Measurements from ENCODE around the gene POLR3H. TPM values are rescaled to one million over a fixed set of nuclear protein-coding genes. Genes with fewer than 3 reads are reported as not detected.

POLR3H gene
- polyA plus RNA-seq, 12 donors, result 16.5 to 27.3 (median 20.3) TPM; not detected in 1

DNA sequence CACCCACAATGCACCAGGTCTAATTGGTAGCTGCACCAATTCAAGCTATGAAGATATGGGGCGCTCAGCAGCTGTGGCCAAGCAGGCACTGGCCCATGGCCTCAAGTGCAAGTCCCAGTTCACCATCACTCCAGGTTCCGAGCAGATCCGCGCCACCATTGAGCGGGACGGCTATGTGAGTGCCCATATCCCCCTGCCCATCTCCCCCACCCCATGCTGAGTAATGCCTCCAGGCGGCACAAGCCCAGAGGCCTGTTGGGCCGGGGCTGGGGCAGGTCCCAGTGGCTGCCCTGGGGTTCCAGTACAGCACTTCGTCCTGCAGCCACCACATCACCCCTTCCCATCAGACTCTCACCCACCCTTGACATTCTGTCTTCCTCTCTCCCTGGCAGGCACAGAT is 21.5 kb downstream of the POLR3H start:
- no peak for DNase-seq

DNA sequence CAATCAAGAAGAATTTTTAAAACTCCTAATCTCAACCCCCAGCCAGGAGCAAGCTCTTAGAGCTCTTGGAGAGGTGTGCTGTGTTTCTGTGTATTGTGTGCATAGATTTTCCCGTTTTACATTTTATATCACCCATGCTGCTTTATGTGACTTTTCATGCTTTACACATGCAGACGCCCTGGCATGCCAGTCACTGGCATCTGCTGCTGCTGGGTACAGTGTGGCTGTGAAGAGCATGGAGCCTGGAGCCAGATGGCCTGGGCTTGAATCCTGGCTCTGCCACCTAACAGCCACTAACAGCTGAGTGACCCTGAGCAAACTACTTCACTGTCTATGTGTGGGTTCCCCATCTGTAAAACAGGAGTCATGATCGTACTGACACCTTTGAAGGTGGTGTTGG is 23.1 kb downstream of the POLR3H start:
- no peak for DNase-seq

DNA sequence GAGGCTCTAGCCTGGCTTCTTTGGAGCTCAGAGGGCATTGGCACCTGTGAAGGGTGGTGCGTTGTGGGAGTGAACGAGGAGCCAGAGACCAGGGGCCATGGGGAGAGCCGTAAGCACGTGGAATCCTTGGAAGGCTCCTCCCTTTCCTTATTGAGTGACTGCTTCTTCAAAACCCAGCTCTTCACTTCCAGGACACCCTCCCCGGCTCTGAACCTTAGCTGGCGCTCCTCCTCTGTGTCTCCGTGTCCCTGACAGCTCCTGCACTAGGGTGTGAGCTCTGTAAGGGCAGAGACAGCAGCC is 26.3 kb downstream of the POLR3H start:
- no peak for DNase-seq

DNA sequence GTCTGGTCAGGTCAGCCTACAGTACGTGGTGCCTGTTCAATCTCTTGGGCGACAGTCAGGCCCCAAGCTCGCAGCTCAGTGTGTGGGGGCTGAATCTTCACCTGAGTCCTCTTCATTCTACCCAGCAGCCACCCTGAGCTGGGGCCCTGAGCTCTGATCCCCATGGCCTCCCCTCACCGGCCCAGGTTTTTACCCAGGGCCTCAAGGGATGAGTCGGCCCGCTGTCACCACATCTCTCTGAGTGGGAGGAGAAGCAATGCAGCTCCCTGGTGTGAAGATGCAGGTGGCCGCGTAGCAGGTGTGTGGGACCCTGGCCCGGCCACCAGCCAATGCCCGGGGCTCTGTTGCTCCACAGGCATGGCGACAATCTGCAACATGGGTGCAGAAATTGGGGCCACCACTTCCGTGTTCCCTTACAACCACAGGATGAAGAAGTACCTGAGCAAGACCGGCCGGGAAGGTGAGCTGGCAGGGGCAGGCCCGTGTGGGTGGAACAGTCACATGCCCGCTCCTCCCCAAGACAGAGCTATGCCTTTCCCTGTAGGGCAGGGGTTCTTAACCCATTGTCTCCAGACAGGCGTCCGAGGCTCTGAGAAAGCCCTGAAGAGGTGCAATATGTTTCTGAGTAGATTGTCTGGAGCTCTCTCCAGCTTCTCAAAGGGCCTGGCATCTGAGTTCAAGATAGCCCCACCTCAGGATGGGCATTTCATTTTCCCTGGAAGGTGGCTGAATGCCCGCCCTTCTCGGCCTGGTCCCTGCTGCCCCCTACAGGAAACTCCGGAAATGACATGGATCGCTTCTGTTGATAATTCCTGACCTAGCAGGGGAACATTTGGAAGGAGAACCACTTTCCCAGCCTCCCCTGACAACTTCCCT is 26.9 kb downstream of the POLR3H start:
- peak; percentile 74 for DNase-seq

DNA sequence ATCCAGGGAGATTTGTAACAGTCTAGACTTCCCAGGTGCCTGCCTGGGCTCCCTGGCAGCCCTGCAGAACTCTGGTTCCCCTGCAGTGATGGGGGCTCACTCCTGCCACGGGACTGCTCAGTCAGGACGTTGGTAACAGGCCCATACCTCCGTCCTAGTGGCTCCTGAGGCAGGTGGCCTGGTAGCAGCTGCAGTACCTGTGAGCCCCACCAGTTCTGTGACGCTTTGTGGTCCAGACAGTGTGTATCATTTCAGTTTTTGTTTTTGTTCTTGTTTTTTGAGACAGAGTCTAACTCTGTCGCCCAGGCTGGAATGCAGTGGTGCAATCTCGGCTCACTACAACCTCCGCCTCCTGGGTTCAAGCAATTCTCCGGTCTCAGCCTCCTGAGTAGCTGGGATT is 27.8 kb downstream of the POLR3H start:
- no peak for DNase-seq

DNA sequence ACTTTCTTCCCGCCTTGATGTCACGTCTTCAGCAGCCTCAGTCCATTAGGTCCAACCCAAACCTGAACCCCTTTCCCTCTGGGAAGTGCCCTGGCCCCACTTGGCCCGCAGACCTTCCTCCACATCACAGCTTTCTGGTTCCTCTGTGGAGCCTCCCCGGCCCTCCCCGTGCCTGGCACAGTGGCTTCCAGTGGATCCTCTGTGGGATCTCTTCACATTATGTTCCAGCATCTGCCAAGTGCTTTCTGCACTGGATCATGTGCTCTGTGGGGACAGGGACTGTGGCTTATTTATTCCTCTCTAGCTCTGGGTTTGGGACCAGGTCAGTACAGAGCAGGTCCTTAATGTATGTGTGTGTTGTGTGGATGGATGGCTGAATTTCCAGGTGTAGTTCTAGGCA is 30.9 kb downstream of the POLR3H start:
- no peak for DNase-seq

DNA sequence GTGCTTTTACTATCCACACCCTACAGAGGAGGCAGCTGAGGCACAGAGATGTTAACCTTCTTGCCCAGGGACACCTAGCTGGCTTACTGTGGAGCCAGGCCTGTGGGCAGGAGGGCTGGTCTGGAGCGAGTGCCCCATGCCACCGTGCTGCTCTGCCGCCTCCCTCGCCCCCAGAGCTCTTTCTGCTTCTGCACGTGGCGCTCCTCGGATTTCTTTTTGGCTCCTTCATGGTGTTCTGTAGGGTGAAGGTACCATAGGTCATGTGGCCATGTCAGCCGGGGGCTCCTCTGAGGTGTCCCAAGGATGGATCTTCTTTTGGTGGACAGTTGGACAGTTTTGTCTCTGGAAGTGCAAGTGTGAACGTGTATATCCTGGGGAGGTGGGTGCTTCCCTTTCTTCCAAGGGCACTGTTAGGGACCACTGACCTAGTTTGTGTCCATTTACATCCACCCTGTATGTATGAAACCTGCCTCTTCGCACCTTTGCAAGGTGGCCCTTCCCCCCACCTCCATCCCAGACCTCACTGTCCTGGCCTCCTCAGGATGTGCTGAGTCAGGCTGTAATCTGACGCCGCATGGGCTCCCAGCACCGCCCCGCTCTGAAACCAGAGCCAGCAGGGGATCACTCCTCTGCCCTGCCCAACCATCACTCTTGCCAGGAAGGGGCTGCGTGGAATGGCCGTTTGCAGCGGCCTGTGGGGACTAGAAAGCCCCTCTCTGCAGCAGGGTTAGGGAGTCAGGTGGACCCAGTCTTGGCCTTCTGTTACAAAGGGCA is 31.7 kb downstream of the POLR3H start:
- no peak for DNase-seq

DNA sequence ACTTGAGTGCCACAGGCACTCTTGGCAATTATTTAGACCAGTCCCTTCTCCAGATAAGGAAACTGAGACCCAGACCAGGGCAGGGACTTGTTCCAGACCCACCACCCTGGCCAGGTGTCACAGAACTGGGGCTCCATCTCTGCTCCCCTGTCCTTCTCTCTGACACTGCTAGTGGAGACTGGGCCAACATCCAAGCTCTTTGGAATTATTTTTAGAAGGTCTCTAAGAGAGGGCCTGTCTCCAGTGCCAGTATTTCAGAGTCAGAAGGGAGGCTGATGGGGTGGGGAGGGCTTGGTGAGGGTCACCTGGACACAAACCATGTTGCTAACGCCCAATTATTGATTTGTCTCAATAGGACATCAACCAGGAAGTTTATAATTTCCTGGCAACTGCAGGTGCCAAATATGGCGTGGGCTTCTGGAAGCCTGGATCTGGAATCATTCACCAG is 32.7 kb downstream of the POLR3H start:
- no peak for DNase-seq

DNA sequence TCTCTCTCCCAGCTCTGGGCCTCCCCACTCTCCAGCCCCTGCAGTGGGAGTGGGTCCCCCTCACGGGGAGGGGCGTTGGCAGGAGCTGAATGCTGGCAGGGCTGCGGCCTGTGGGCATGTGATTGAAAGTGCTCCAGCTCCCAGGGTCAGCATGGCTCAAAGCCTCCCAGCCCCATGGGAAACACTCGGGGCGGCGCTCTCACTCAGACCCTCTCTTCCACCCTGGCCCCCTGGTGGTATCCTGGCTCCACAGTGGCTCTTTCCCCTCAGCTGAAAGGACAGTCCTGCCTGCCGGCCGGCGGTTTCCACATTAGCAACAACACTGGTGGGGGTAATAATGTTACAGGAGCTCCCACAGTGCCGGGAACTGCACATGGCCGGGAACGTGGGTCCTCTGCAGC is 35.5 kb downstream of the POLR3H start:
- no peak for DNase-seq

DNA sequence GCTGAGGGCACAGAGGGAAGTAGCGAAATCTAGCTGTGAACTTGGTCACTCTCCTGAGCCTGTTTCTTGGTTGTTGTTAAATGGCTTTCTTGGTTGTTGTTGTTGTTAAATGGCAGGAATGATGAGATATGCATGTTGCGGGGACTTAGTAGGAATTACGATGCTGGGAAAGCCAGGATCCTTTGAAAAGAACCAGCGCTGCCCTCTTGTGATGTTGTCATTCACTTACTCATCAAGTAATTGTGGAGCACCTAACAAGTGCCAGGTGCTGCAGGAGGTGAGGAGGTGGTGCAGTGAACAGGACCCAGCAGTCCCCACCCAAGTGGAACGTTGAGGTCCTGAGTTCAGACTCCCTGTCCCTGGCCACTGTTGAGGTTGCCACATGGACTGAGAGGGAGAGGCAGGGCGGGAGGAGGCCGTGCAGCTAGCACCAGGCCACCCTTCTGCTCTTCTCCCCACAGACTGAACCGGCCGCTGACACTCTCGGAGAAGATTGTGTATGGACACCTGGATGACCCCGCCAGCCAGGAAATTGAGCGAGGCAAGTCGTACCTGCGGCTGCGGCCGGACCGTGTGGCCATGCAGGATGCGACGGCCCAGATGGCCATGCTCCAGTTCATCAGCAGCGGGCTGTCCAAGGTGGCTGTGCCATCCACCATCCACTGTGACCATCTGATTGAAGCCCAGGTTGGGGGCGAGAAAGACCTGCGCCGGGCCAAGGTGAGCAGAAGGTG is 36.8 kb downstream of the POLR3H start:
- no peak for DNase-seq

DNA sequence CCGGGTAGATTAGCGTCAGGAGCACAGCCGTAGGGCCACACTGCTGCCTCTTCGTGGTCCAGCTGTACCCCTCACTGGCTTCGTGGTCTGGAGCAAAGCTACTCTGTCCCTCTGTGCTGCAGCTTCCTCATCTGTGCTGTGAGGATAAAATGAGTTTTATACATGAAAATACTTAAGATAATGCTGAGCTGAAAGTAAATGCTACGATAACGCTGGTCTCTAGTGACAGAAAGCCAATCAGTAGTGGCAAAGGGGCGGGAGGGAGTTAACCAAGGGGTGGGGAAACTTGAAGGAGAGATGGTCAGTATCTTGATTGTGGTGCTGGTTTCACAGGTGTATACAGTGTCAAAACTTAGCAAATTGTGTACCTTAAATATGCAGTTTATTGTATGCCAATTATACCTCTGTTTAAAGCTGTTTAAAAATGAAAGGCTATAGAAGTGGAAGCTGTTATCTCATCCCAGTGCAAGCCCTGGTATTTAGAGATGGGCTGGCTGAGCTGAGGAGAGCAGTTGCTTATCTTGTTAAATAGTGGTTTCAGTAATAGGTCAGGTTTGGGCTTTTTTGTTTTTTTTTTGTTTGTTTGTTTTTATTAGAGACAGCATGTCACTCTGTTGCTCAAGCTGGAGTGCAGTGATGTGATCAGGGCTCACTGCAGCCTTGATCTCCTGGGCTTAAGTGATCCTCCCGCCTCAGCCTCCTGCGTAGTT is 38.6 kb downstream of the POLR3H start:
- DNase-seq, result no peak

DNA sequence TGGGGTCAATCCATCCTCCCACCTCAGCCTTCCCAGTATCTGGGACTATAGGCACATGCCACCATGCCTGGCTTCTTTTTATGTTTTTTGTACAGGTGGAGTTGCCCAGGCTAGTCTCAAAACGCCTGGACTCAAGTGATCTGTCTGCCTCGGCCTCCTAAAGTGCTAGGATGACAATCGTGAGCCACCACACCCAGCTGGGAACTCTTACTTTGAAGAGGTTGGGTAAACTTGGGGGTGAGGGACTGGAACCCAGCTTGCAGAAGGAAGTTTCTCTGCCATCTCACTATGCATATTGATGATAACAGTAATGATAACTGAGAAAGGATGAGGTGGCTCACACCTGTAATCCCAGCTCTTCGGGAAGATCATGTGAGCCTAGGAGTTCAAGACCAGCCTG is 39.5 kb downstream of the POLR3H start:
- no peak for DNase-seq

DNA sequence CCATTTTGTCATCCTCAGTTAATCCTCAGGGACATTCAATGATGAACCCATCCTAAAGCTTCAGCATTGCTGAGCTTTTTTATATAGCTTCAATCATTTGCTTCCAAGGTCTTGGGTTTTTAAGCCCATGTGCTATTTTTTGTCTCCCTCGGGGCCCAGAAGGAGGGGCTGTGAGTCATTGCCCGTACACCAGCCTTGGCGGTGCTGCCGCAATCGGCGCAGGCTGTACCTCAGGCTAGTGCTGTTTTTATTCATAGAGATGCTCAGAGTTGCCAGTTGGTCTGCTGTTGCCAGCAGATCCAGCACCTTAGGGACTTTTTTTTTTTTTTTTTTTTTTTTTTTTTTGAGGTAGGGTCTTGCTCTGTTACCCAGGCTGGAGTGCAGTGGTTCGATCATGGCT is 39.9 kb downstream of the POLR3H start:
- DNase-seq, result no peak

DNA sequence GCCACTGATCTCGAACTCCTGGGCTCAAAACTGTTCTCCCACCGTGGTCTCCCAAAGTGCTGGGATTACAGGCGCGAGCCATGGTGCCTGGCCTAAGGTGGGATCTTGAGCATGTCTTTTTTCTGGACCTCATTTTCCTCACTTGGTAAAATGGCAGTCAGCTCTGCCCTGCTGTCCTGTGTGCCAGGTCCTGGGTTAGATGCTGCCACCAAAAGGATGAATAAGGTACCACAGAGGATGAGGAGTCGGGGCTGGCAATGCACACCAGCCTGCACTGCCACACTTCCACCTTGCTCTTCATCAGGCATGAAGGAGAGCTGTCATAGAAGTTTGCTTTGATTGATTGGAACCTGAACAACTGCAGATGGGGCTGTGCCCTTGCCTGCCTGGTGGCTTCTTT is 43.1 kb downstream of the POLR3H start:
- DNase-seq, result no peak

DNA sequence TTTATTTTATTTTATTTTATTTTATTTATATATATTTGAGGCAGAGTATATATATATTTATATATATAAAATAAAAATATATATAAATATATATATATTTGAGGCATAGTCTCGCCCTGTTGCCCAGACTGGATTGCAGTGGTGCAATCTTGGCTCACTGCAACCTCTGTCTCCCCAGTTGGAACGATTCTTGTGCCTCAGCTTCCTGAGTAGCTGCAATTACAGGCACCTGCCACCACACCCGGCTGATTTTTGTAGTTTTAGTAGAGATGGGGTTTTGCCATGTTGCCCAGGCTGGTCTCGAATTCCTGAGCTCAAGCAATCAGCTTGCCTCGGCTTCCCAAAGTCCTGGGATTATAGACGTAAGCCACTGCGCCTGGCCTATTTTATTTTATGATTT is 44.0 kb downstream of the POLR3H start:
- DNase-seq, result no peak

DNA sequence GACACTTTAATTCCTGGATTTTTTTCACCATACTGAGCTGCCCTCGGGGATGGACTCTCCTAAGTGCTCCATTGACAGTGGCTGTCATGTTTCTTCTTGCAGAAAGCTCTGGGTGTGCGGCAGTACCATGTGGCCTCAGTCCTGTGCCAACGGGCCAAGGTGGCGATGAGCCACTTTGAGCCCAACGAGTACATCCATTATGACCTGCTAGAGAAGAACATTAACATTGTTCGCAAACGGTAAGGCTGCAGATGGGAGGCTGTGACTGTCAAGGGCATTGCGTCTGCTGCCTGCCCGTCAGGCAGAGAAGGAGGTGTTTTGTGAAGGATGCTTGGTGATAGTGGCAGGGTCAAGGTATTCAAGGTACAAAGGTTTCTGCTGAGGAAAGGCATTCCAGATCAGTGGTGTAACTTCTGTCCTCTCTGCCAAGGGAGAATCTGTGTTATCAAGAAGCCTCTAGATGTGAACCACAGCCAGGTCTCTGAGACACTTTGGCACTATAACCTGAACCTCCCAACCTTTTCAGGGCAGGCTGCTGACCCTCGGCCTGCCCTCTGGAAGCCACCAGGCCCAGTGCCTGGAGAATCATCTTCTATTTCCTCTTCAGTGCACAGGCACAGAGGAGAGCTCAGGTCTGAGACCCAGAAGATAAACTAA is 44.5 kb downstream of the POLR3H start:
- no peak for DNase-seq

DNA sequence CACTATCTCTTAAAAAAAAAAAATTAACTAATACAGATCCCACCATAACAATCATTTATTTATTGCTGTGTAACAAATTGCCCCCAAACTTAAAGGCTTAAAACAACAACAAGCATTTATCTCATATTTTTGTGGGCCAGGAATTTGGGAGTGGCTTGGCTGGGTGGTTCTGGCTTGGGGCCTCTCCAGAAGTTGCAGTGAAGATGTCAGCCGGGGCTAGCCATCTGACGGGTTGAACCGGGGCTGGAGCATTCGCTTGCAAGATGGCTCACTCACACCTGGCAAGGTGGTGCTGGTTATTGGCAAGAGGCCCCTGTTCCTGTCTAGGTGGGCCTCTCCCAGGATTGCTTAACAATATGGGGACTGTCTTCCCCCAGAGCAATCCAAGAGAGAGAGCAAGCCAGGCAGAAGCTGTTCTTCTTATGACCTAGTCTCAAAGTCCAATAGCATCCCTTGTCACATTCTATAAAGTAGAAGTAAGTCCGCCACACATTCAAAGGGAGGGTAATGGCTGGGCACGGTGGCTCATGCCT is 45.9 kb downstream of the POLR3H start:
- no peak for DNase-seq

DNA sequence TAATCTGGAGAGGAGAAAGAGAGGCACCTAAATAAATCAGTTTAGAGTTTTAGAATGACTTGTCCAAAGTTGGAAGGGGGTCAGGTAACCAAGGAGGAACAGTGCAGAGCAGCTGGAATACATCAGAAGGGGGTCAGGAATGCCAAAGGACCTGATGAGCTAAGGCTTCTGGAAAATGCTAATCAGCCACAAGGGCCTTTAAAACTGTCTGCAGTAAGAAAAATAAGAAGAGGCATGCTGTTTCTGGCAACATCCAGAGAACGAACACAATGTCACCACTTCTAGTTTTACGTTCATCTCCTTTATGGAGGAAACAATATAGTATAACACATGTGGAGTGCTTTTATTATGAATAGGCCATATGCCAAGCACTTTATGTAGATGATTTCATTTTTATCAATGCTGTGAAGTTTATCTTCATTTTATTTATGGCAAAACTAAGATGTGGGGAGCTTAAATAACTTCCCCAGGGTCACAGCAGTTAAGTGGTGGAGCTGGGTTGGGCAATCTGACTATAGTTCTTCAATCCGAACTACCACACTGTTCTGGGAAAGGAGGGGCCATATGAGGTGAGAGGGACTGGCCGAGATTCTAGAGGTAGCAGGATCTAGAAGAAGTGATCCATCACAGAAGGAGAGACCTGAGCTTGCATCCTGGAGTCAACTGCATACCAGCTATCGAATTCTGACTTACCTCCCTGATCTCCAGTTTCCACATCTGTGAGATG is 52.7 kb downstream of the POLR3H start:
- DNase-seq, result peak; percentile 54

DNA sequence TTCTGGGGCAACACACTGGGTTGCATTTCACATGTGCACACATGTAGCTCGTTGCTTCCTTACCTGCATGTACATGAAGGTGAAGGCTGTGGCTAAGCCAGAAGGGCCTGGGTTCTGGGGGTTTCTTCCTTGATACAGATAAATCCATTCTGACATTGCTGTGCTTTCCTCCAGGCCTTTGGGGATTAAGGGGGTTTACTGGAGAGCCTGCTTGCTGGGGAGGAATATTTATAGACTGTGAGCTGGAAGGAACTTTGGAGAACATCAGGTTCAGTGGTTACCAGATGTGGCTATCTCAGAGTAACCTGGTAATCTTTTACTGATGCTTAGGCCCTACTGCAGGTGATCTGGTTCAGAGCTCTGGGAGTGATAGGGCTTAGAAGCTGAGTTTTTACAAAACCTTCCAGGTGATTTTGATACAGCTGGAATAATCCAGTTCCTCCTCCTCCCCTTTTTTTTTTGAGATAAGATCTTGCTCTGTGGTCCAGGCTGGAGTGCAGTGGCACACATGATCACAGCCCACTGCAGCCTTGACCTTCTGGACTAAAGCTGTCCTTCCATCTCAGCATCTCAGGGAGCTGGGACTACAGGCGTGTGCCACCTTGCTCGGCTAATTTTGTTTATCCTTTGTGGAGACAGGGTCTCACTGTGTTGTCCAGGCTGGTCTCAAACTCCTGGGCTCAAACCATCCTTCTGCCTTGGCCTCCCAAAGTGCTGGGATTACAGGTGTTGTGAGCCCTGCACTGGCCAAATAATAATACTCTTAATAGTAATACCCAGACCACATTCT is 55.5 kb downstream of the POLR3H start:
- DNase-seq, result no peak

DNA sequence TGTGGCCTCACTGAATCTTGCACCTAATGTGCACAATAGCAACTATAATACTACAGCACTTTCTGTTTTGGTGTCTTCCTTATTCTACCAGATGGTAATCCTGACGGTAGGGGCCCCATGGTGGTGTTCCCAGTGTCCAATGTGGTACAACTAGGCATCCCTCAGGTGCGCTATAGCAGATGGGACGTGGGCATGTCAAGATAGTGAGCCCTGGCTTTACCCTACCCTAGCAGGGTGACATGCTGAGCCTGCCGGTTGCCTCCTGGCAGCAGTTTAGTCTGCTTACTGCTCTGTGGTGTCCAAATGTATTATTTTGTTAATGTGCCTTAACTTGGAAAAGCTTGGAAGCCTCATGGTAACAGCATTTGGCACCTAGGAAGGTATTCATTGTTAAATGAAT is 56.2 kb downstream of the POLR3H start:
- DNase-seq, result no peak
